Sigmoid colon (tissue), 4 donors: Measurements from ENCODE around the gene TTLL11.

ENCODE experiments used
- POLR2AphosphoS5 ChIP-seq, 4 donors: sonication (generic); formaldehyde crosslinking; IDR thresholded peaks; one replicate each; pipeline ENCODE4 v1.6.1; 2017; ENCODE audit warnings: antibody characterized with exemption in 4 of 4
- TF ChIP-seq, protein P1 (sequence below), 4 experiments: fragments of 450-650 bp in 3 of 4; fragments of 200-600 bp in 1 of 4; IDR thresholded peaks; one replicate each; pipeline ENCODE4 v1.5.1; 2016 to 2019; ENCODE audit warnings: antibody characterized with exemption in 4 of 4, mild to moderate bottlenecking in 3 of 4, moderate library complexity in 2 of 4

DNA sequence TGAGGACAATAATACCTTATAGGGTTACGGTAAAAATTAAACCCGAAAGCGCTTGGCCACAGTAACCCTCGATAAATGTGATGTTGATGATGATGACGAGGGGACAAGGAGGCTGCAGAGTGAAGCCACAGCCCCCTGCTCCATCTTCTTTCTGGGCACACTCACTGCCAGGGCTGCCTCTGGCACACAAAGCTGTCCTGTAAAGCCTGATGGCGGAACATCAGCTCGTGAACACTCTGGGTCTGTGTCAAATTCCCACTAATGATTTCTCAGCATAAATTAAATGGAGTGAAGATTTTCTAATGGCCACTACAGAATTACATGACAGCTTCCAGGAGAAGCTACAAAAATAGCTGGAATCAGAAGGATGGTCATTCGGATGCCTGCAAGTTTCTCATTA, 142.2 kb downstream of the TTLL11 start:
- TF ChIP-seq, protein P1, sequence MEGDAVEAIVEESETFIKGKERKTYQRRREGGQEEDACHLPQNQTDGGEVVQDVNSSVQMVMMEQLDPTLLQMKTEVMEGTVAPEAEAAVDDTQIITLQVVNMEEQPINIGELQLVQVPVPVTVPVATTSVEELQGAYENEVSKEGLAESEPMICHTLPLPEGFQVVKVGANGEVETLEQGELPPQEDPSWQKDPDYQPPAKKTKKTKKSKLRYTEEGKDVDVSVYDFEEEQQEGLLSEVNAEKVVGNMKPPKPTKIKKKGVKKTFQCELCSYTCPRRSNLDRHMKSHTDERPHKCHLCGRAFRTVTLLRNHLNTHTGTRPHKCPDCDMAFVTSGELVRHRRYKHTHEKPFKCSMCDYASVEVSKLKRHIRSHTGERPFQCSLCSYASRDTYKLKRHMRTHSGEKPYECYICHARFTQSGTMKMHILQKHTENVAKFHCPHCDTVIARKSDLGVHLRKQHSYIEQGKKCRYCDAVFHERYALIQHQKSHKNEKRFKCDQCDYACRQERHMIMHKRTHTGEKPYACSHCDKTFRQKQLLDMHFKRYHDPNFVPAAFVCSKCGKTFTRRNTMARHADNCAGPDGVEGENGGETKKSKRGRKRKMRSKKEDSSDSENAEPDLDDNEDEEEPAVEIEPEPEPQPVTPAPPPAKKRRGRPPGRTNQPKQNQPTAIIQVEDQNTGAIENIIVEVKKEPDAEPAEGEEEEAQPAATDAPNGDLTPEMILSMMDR (IDR thresholded peaks at IDR 0.05) = no peak
- no peak for TF ChIP-seq POLR2AphosphoS5 (IDR thresholded peaks at IDR 0.05)
